Keratinocyte (primary cell): ENCODE data around the gene RHOU. TPM values are rescaled to one million over a fixed set of nuclear protein-coding genes. Genes with fewer than 3 reads are reported as not detected.

ENCODE experiments used
- DNase-seq: peaks from one replicate; pipeline ENCODE4 v3.0.0-alpha.2; 2011; ENCODE audit warnings: low read depth, missing footprints, low spot score
- FAIRE-seq: peaks from 2 replicates; lab custom pipeline; 2011; peaks lifted over from hg19 to GRCh38; lab: Jason Lieb, UNC
- H2AFZ ChIP-seq: 2 replicates; pipeline ENCODE4 v1.6.0; 2012; ENCODE audit warnings: low read length, control low read depth, inconsistent platforms; ENCODE audit not compliant: control insufficient read depth
- H3K27ac ChIP-seq: 2 replicates; pipeline ENCODE4 v1.5.1; 2011; ENCODE audit warnings: low read length; ENCODE audit not compliant: control insufficient read depth, insufficient read depth
- H3K27me3 ChIP-seq: 3 replicates; pipeline ENCODE4 v1.6.0; 2011; ENCODE audit warnings: low read length; ENCODE audit not compliant: control insufficient read depth, insufficient read depth; ENCODE audit errors: extremely low read depth
- H3K36me3 ChIP-seq, 2 experiments: 2 replicates in 1 of 2; 3 replicates in 1 of 2; pipeline ENCODE4 v1.5.1; 2011; ENCODE audit warnings: low read length in 2 of 2, mild to moderate bottlenecking in 1 of 2; ENCODE audit not compliant: control insufficient read depth in 2 of 2, insufficient read depth in 2 of 2; ENCODE audit errors: extremely low read depth in 1 of 2
- H3K4me1 ChIP-seq: 3 replicates; pipeline ENCODE4 v1.5.1; 2011; ENCODE audit warnings: low read length; ENCODE audit not compliant: control insufficient read depth, insufficient read depth; ENCODE audit errors: extremely low read depth
- H3K4me2 ChIP-seq: 3 replicates; pipeline ENCODE4 v1.6.0; 2011; ENCODE audit warnings: low read depth, low read length; ENCODE audit not compliant: control insufficient read depth, insufficient read depth; ENCODE audit errors: extremely low read depth
- H3K4me3 ChIP-seq, 3 experiments: fragments of 200-600 bp in 1 of 3; sonication (generic) in 1 of 3; 2 replicates in 2 of 3; 3 replicates in 1 of 3; pipeline ENCODE4 v1.5.1; 2011 to 2016; ENCODE audit warnings: low read length in 3 of 3, mild to moderate bottlenecking in 3 of 3, control low read depth in 2 of 3, inconsistent platforms in 1 of 3, low read depth in 1 of 3, mixed read lengths in 1 of 3, mixed run types in 1 of 3, moderate library complexity in 1 of 3; ENCODE audit not compliant: control insufficient read depth in 2 of 3, insufficient read depth in 2 of 3; ENCODE audit errors: extremely low read depth in 1 of 3
- H3K79me2 ChIP-seq: 2 replicates; pipeline ENCODE4 v1.6.0; 2012; ENCODE audit warnings: low read length; ENCODE audit not compliant: control insufficient read depth, insufficient read depth
- H3K9ac ChIP-seq: 3 replicates; pipeline ENCODE4 v1.6.0; 2011; ENCODE audit warnings: low read length; ENCODE audit not compliant: control insufficient read depth, insufficient read depth; ENCODE audit errors: extremely low read depth
- H3K9me1 ChIP-seq: 3 replicates; pipeline ENCODE4 v1.6.0; 2011; ENCODE audit warnings: low read length; ENCODE audit not compliant: control insufficient read depth, insufficient read depth; ENCODE audit errors: extremely low read depth
- H3K9me3 ChIP-seq: 2 replicates; pipeline ENCODE4 v1.5.1; 2012; ENCODE audit warnings: low read depth, low read length; ENCODE audit not compliant: control insufficient read depth
- H4K20me1 ChIP-seq: 3 replicates; pipeline ENCODE4 v1.6.0; 2011; ENCODE audit warnings: low read length; ENCODE audit not compliant: control insufficient read depth, insufficient read depth; ENCODE audit errors: extremely low read depth
- CTCF ChIP-seq, 3 experiments: IDR thresholded peaks in 1 of 3; conservative IDR thresholded peaks in 1 of 3; optimal IDR thresholded peaks in 1 of 3; 2 replicates in 2 of 3; 3 replicates in 1 of 3; pipeline versions ENCODE3 to v1.5.1; 2011; ENCODE audit warnings: low read length in 3 of 3, mild to moderate bottlenecking in 3 of 3, moderate library complexity in 2 of 3, control low read depth in 1 of 3, inconsistent platforms in 1 of 3; ENCODE audit not compliant: insufficient read depth in 2 of 3; ENCODE audit errors: extremely low read depth in 1 of 3
- EZH2 ChIP-seq: IDR thresholded peaks from one replicate; pipeline ENCODE4 v1.6.1; 2012; ENCODE audit warnings: inconsistent platforms, mild to moderate bottlenecking, low read length, moderate library complexity
- dilution Hi-C: fragments of 300-500 bp; cut with MboI; formaldehyde crosslinking; loops from one replicate; pipeline ENCODE4 v1.7.0; 2020; ENCODE audit warnings: low sequenced_read_pairs; ENCODE audit not compliant: extremely low pct_ligation_motif_present
- polyA plus RNA-seq, 5 experiments: library from polyadenylated mRNA; depleted of rRNA in 3 of 5; stranded (reverse) in 3 of 5; stranded (forward) in 1 of 5; unstranded in 1 of 5; fragments of >200 nt; gene quantifications; 1 replicate in 1 of 5; 2 replicates in 3 of 5; 3 replicates in 1 of 5; pipeline versions ENCODE4 v1.2.1 to v1.2.3, GENCODE V29; 2011 to 2012; ENCODE audit warnings: missing spikeins in 2 of 5, low read depth in 1 of 5, low replicate concordance in 1 of 5

The RHOU gene
- polyA plus RNA-seq, 1 donor (not counting 4 experiments of a cell fraction or from before 2014, with no cell fraction given) = 0.29 TPM

GRCh38 chr1:228727681-228728171 lies 7.6 kb upstream of the RHOU start:
- FAIRE-seq = no peak
- Histone ChIP-seq H3K27ac (no peak overlapping the region), H3K27me3 (peaks cover 11% of the 10 kb centered on the region), H2AFZ (no peak overlapping the region), H3K9ac (no peak overlapping the region), H3K9me3 (no peaks in the 10 kb centered on the region), H3K4me1 (no peaks in the 10 kb centered on the region), H4K20me1 (no peaks in the 10 kb centered on the region), H3K79me2 (no peaks in the 10 kb centered on the region), H3K9me1 (no peaks in the 10 kb centered on the region), H3K4me3 (no peak overlapping the region), H3K36me3 (no peaks in the 10 kb centered on the region), H3K4me2 (no peak overlapping the region)
- no peak for TF ChIP-seq EZH2
- no peak for TF ChIP-seq CTCF (optimal IDR thresholded peaks at IDR 0.05 in 1 of 3, IDR thresholded peaks at IDR 0.05 in 1 of 3, conservative IDR thresholded peaks at IDR 0.05 in 1 of 3; ENCODE audit: extremely low read depth in 1 of 3, insufficient read depth in 2 of 3, low read length in 3 of 3)
- no peak for DNase-seq
- dilution Hi-C loops = no loop called here

GRCh38 chr1:228732426-228732825 lies 2.9 kb upstream of the RHOU start:
- Histone ChIP-seq H3K27me3 (peaks cover 55% of the 10 kb centered on the region), H3K79me2 (no peaks in the 10 kb centered on the region), H3K9me1 (no peaks in the 10 kb centered on the region), H3K9me3 (no peaks in the 10 kb centered on the region), H3K4me3 (no peak overlapping the region), H4K20me1 (no peaks in the 10 kb centered on the region), H3K36me3 (no peaks in the 10 kb centered on the region), H3K4me2 (no peak overlapping the region), H3K27ac (no peak overlapping the region), H2AFZ (no peak overlapping the region), H3K4me1 (peaks cover 7% of the 10 kb centered on the region), H3K9ac (no peak overlapping the region)
- DNase-seq (no peak), FAIRE-seq (no peak)
- dilution Hi-C loops = no loop called here
- TF ChIP-seq EZH2 (no peak), CTCF (optimal IDR thresholded peaks at IDR 0.05 in 1 of 3, IDR thresholded peaks at IDR 0.05 in 1 of 3, conservative IDR thresholded peaks at IDR 0.05 in 1 of 3; ENCODE audit: extremely low read depth in 1 of 3, insufficient read depth in 2 of 3, low read length in 3 of 3) (no peak)
